Neural progenitor cell (in vitro differentiated cells): ENCODE results near the gene ADRA2B.

ENCODE experiments used
- EZH2 ChIP-seq: fragments of 200-600 bp; sonication (generic); IDR thresholded peaks from 2 replicates; pipeline ENCODE4 v1.6.1; 2017; ENCODE audit warnings: antibody characterized with exemption, mild to moderate bottlenecking, moderate library complexity
- TF ChIP-seq, protein P1 (sequence below): fragments of 200-600 bp; sonication (generic); IDR thresholded peaks from 2 replicates; pipeline ENCODE4 v1.5.1; 2017; ENCODE audit warnings: antibody characterized with exemption, mild to moderate bottlenecking

- TF ChIP-seq, protein P1, sequence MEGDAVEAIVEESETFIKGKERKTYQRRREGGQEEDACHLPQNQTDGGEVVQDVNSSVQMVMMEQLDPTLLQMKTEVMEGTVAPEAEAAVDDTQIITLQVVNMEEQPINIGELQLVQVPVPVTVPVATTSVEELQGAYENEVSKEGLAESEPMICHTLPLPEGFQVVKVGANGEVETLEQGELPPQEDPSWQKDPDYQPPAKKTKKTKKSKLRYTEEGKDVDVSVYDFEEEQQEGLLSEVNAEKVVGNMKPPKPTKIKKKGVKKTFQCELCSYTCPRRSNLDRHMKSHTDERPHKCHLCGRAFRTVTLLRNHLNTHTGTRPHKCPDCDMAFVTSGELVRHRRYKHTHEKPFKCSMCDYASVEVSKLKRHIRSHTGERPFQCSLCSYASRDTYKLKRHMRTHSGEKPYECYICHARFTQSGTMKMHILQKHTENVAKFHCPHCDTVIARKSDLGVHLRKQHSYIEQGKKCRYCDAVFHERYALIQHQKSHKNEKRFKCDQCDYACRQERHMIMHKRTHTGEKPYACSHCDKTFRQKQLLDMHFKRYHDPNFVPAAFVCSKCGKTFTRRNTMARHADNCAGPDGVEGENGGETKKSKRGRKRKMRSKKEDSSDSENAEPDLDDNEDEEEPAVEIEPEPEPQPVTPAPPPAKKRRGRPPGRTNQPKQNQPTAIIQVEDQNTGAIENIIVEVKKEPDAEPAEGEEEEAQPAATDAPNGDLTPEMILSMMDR = no peak
- TF ChIP-seq EZH2 = no peak
These were observed 2.5 kb upstream of the ADRA2B start for GRCh38 chr2:96118698-96119388.
